PC-9 (cell line): ENCODE results near the gene BTAF1. TPM values are rescaled to one million over a fixed set of nuclear protein-coding genes. Genes with fewer than 3 reads are reported as not detected.

Source experiments
- BruUV-seq: library from RNA; stranded (reverse); fragments of 400-500 nt; replicated peaks from 2 replicates; lab custom pipeline; 2021; lab: Mats Ljungman, UMichigan
- CTCF ChIA-PET: fragments of 300-600 bp; sonication (Branson Sonifier 250); formaldehyde crosslinking; loops from one replicate; lab custom pipeline; 2022; ENCODE audit warnings: antibody characterized with exemption; lab: Charles Lee
- POLR2A ChIA-PET: fragments of 300-600 bp; sonication (Branson Sonifier 250); formaldehyde crosslinking; loops from one replicate; lab custom pipeline; 2022; ENCODE audit warnings: antibody characterized with exemption; ENCODE audit not compliant: unreplicated experiment; lab: Charles Lee
- DNase-seq, 2 experiments: peaks; one replicate each; pipeline versions ENCODE4 v3.0.0 to v3.0.0-alpha.2; 2015 to 2022; ENCODE audit warnings: mixed read lengths in 1 of 2
- H2AFZ ChIP-seq: fragments of 200-600 bp; sonication (generic); 2 replicates; pipeline ENCODE4 v1.8.1; 2017; ENCODE audit warnings: antibody characterized with exemption
- H3F3A ChIP-seq: fragments of 200-600 bp; sonication (generic); 2 replicates; pipeline ENCODE4 v1.8.1; 2017; ENCODE audit warnings: antibody characterized with exemption, mild to moderate bottlenecking, low read depth; ENCODE audit not compliant: insufficient read depth
- H3K27ac ChIP-seq: fragments of 200-600 bp; sonication (generic); 2 replicates; pipeline ENCODE4 v1.6.1; 2016; ENCODE audit warnings: mixed run types
- H3K27me3 ChIP-seq: fragments of 200-600 bp; sonication (generic); 2 replicates; pipeline ENCODE4 v1.6.1; 2016; ENCODE audit warnings: low read depth, mixed run types; ENCODE audit not compliant: insufficient read depth
- H3K36me3 ChIP-seq: fragments of 200-600 bp; sonication (generic); 2 replicates; pipeline ENCODE4 v1.6.1; 2016; ENCODE audit warnings: low read depth, mixed run types
- H3K4me1 ChIP-seq: fragments of 200-600 bp; sonication (generic); replicated peaks from 2 replicates; pipeline ENCODE4 v1.6.1; 2016; ENCODE audit warnings: mixed run types; ENCODE audit not compliant: insufficient read depth
- H3K4me2 ChIP-seq: fragments of 200-600 bp; sonication (generic); 2 replicates; pipeline ENCODE4 v1.6.1; 2017; ENCODE audit warnings: mixed run types
- H3K4me3 ChIP-seq: fragments of 200-600 bp; sonication (generic); 2 replicates; pipeline ENCODE4 v1.6.1; 2016; ENCODE audit warnings: mixed run types
- H3K79me2 ChIP-seq: fragments of 200-600 bp; sonication (generic); 2 replicates; pipeline ENCODE4 v1.6.1; 2017; ENCODE audit warnings: low read depth, mixed run types
- H3K9me2 ChIP-seq: fragments of 200-600 bp; sonication (generic); 2 replicates; pipeline ENCODE4 v1.8.1; 2017; ENCODE audit warnings: mild to moderate bottlenecking; ENCODE audit not compliant: insufficient read depth
- H3K9me3 ChIP-seq: fragments of 200-600 bp; sonication (generic); 2 replicates; pipeline ENCODE4 v1.8.1; 2016; ENCODE audit warnings: low read depth; ENCODE audit not compliant: insufficient read depth
- H4K20me1 ChIP-seq: fragments of 200-600 bp; sonication (generic); 2 replicates; pipeline ENCODE4 v1.8.1; 2017; ENCODE audit not compliant: insufficient read depth
- CTCF ChIP-seq: fragments of 200-600 bp; sonication (generic); conservative IDR thresholded peaks from 2 replicates; pipeline ENCODE4 v1.6.1; 2017; ENCODE audit warnings: mixed run types, antibody characterized with exemption, mild to moderate bottlenecking, moderate library complexity
- EZH2 ChIP-seq: fragments of 200-600 bp; sonication (generic); IDR thresholded peaks from 2 replicates; pipeline ENCODE4 v1.8.0; 2017; ENCODE audit warnings: antibody characterized with exemption, low read depth
- intact Hi-C: fragments of 100-400 bp; cut with micrococcal nuclease; formaldehyde crosslinking; loops from one replicate; pipeline ENCODE4 v1.10.0; 2022; ENCODE audit not compliant: unreplicated experiment
- total RNA-seq: library from RNA; stranded (reverse); gene quantifications from 2 replicates; pipeline ENCODE4 v1.2.3, GENCODE V29; 2021

The BTAF1 gene
- total RNA-seq, 1 experiment from 2014 or later: 19.0 TPM

GRCh38 chr10:91907033-91907594, 16.5 kb upstream of the BTAF1 start:
- no peaks in the 10 kb centered on the region for H3K27me3 ChIP-seq
- BruUV-seq: TSS peak; percentile 65
- intact Hi-C loops: loop anchor here (5.0 kb wide), 1 partner anchor 50 kb away; no protein-coding TSS in a partner anchor
- no peaks in the 10 kb centered on the region for H3K9me2 ChIP-seq
- ChIA-PET CTCF (no interaction called here), POLR2A (interaction anchor here (0.6 kb wide), 2 partner anchors 24 to 535 kb away, joined by 3 to 11 read pairs; no protein-coding TSS in a partner anchor)
- H3K4me2 ChIP-seq: peak overlapping the region; percentile 94; the same call in 1 of the 2 replicates
- H3K36me3 ChIP-seq: no peaks in the 10 kb centered on the region; the same call in 1 of the 2 replicates
- TF ChIP-seq CTCF (no peak), EZH2 (no peak)
- no peak overlapping the region for H3K27ac ChIP-seq
- no peak overlapping the region for H2AFZ ChIP-seq
- H4K20me1 ChIP-seq: no peaks in the 10 kb centered on the region
- H3K4me1 ChIP-seq: peaks cover 14% of the 10 kb centered on the region
- no peaks in the 10 kb centered on the region for H3K79me2 ChIP-seq
- no peak for DNase-seq
- peaks cover 12% of the 10 kb centered on the region; the same call in 1 of the 2 replicates for H3F3A ChIP-seq
- H3K4me3 ChIP-seq: peak overlapping the region; percentile 72; the same call in 1 of the 2 replicates
- H3K9me3 ChIP-seq: no peaks in the 10 kb centered on the region

- no peaks in the 10 kb centered on the region for H3K9me2 ChIP-seq
- H3K79me2 ChIP-seq: no peaks in the 10 kb centered on the region
- H3K27ac ChIP-seq: no peak overlapping the region
- intact Hi-C loops: loop anchor here (2.0 to 5.0 kb wide), 2 partner anchors 51 to 149 kb away; no protein-coding TSS in a partner anchor
- TF ChIP-seq EZH2 (no peak), CTCF (no peak)
- peak overlapping the region; percentile 91 for H2AFZ ChIP-seq
- ChIA-PET CTCF (interaction anchor here (0.5 kb wide), 1 partner anchor 122 kb away, joined by 3 read pairs; no protein-coding TSS in a partner anchor), POLR2A (no interaction called here)
- peak overlapping the region; percentile 94 for H3K4me2 ChIP-seq
- peak overlapping the region; percentile 72 for H3K4me3 ChIP-seq
- H4K20me1 ChIP-seq: no peaks in the 10 kb centered on the region
- no peaks in the 10 kb centered on the region for H3K27me3 ChIP-seq
- H3F3A ChIP-seq: peaks cover 7% of the 10 kb centered on the region; the same call in 1 of the 2 replicates
- peaks cover 7% of the 10 kb centered on the region for H3K4me1 ChIP-seq
- no peaks in the 10 kb centered on the region for H3K9me3 ChIP-seq
- BruUV-seq: no TSS peak
- DNase-seq: no peak
- no peaks in the 10 kb centered on the region; the same call in 1 of the 2 replicates for H3K36me3 ChIP-seq
Observed at GRCh38 chr10:91907914-91908336, 15.6 kb upstream of the BTAF1 start.

- TF ChIP-seq EZH2 (no peak), CTCF (no peak; the same call in 1 of the 2 replicates)
- POLR2A ChIA-PET: interaction anchor here (0.6 kb wide), 1 partner anchor 21 kb away, joined by 4 read pairs; no protein-coding TSS in a partner anchor
Observed at GRCh38 chr10:91908337-91909116, 15.0 kb upstream of the BTAF1 start.

More at GRCh38 chr10:91908337-91909116, 15.0 kb upstream of the BTAF1 start:
- DNase-seq: peak; percentile 71 to 74
- peaks cover 7% of the 10 kb centered on the region for H3K4me1 ChIP-seq
- no peaks in the 10 kb centered on the region; the same call in 1 of the 2 replicates for H3K36me3 ChIP-seq
- no peaks in the 10 kb centered on the region for H3K9me3 ChIP-seq
- H3K4me3 ChIP-seq: peak overlapping the region; percentile 72
- H3K4me2 ChIP-seq: peak overlapping the region; percentile 94
- CTCF ChIA-PET: interaction anchor here (0.5 kb wide), 1 partner anchor 319 kb away, joined by 16 read pairs; no protein-coding TSS in a partner anchor
- intact Hi-C loops: loop anchor here (1.0 to 5.0 kb wide), 3 partner anchors 51 to 610 kb away; no protein-coding TSS in a partner anchor
- H3K27ac ChIP-seq: no peak overlapping the region
- no TSS peak for BruUV-seq
- peak overlapping the region; percentile 91 for H2AFZ ChIP-seq
- peaks cover 7% of the 10 kb centered on the region; the same call in 1 of the 2 replicates for H3F3A ChIP-seq
- no peaks in the 10 kb centered on the region for H3K79me2 ChIP-seq
- H3K9me2 ChIP-seq: no peaks in the 10 kb centered on the region
- no peaks in the 10 kb centered on the region for H4K20me1 ChIP-seq
- H3K27me3 ChIP-seq: no peaks in the 10 kb centered on the region
